ENCODE measurements around the gene CCDC30. TPM values are rescaled to one million over a fixed set of nuclear protein-coding genes. Genes with fewer than 3 reads are reported as not detected.
"Not testable (repeated sequence)": the region's sequence is repeated elsewhere in the genome, so short reads cannot be mapped to it uniquely, and the experiment has no call there.

CCDC30 gene
- total RNA-seq, 1 donor from 2014 or later = 3.0 TPM

DNA sequence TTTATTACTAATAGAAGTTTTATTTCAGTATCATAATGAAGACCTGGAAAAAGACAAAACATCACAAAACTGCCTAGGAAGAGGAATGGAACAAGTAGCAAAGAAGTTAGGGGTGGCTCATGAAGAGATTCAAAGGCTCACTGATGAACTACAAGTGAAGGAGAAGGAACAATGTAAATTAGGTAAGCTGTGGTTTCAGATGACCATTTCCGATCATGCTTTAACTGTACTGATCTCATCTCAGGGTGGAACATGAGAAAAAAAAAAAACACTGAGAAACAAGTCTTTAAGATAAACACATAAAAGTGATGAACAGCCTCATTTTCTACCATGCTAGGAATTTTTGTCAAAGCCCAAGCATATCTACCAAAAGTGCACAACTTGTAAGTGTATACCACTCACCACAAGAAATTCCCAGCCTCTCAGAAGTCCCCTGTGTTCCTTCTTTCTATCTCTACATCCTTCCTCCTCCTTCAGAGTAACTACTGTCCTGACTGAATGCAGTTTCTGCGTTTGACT lies 19.6 kb downstream of the CCDC30 start:
- TF ChIP-seq, protein P1, sequence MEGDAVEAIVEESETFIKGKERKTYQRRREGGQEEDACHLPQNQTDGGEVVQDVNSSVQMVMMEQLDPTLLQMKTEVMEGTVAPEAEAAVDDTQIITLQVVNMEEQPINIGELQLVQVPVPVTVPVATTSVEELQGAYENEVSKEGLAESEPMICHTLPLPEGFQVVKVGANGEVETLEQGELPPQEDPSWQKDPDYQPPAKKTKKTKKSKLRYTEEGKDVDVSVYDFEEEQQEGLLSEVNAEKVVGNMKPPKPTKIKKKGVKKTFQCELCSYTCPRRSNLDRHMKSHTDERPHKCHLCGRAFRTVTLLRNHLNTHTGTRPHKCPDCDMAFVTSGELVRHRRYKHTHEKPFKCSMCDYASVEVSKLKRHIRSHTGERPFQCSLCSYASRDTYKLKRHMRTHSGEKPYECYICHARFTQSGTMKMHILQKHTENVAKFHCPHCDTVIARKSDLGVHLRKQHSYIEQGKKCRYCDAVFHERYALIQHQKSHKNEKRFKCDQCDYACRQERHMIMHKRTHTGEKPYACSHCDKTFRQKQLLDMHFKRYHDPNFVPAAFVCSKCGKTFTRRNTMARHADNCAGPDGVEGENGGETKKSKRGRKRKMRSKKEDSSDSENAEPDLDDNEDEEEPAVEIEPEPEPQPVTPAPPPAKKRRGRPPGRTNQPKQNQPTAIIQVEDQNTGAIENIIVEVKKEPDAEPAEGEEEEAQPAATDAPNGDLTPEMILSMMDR (IDR thresholded peaks at IDR 0.05; ENCODE audit: partially characterized antibody, unreplicated experiment) = no peak
- Mint-ChIP-seq H3K27ac (ENCODE audit: unreplicated experiment) (no peak overlapping the region), H3K36me3 (ENCODE audit: unreplicated experiment) (no peaks in the 10 kb centered on the region), H3K4me3 (ENCODE audit: unreplicated experiment) (no peak overlapping the region), H3K9me3 (ENCODE audit: unreplicated experiment) (peaks cover 5% of the 10 kb centered on the region), H3K4me1 (ENCODE audit: low read depth, unreplicated experiment) (peaks cover 6% of the 10 kb centered on the region), H3K27me3 (ENCODE audit: unreplicated experiment) (peaks cover 1% of the 10 kb centered on the region)
- no peak for DNase-seq

DNA sequence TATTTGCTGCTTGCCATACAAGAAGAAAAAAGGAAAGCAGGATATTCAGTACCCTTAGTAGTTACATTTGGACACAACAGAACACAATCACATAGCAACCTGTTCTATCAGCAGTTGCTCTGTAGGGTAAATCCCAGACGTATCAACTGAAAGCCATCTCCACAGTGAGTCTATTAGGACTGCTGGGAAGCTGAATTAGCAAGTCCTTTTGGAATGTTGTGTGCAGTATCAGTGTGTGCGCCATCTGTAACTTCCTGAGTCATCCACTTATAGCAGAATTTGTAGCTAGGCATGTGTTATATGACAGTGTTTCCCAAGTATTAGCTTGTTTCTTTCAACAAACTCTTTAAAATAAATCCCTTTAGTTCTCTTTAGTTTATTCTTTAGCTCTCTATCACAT lies 21.3 kb downstream of the CCDC30 start:
- no peaks in the 10 kb centered on the region for H3K36me3 Mint-ChIP-seq (ENCODE audit: unreplicated experiment)
- H3K4me3 Mint-ChIP-seq (ENCODE audit: unreplicated experiment) = no peak overlapping the region
- DNase-seq = no peak
- no peak overlapping the region for H3K27ac Mint-ChIP-seq (ENCODE audit: unreplicated experiment)
- TF ChIP-seq, protein P1 (IDR thresholded peaks at IDR 0.05; ENCODE audit: partially characterized antibody, unreplicated experiment) = no peak
- H3K9me3 Mint-ChIP-seq (ENCODE audit: unreplicated experiment) = peaks cover 5% of the 10 kb centered on the region
- H3K4me1 Mint-ChIP-seq (ENCODE audit: low read depth, unreplicated experiment) = peaks cover 6% of the 10 kb centered on the region
- peaks cover 1% of the 10 kb centered on the region for H3K27me3 Mint-ChIP-seq (ENCODE audit: unreplicated experiment)

DNA sequence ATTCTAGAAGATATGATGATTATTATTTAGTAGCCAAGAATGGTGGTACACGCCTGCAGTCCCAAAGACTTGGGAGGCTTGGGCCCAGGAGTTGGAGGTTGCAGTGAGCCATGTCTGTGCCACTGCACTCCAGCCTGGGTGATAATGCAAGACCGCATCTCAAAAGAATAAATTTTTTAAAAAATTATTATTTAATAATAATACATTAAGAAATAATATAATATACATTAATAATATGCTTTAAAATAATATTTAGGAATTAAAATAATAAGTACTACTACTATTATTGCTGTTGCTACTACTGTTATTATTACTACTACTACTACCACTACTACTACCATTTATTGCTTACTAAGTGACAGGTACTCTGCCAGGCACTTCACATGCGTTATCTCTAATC lies 27.2 kb downstream of the CCDC30 start:
- Mint-ChIP-seq H3K4me1 (ENCODE audit: low read depth, unreplicated experiment) (no peaks in the 10 kb centered on the region), H3K36me3 (ENCODE audit: unreplicated experiment) (no peaks in the 10 kb centered on the region), H3K27ac (ENCODE audit: unreplicated experiment) (no peak overlapping the region), H3K27me3 (ENCODE audit: unreplicated experiment) (no peaks in the 10 kb centered on the region), H3K4me3 (ENCODE audit: unreplicated experiment) (no peak overlapping the region), H3K9me3 (ENCODE audit: unreplicated experiment) (no peaks in the 10 kb centered on the region)
- TF ChIP-seq, protein P1 (IDR thresholded peaks at IDR 0.05; ENCODE audit: partially characterized antibody, unreplicated experiment) = no peak
- DNase-seq = no peak

DNA sequence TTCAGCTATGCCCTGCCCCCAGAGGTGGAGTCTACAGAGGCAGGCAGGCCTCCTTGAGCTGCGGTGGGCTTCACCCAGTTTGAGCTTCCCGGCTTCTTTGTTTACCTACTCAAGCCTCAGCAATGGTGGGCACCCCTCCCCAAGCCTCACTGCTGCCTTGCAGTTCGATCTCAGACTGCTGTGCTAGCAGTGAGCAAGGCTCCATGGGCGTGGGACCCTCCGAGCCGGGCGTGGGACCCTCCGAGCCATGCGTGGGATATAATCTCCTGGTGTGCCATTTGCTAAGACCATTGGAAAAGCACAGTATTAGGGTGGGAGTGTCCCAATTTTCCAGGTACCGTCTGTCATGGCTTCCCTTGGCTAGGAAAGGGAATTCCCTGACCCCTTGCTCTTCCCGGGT lies 38.9 kb downstream of the CCDC30 start:
- not testable (repeated sequence) for H3K4me1 Mint-ChIP-seq (ENCODE audit: low read depth, unreplicated experiment)

DNA sequence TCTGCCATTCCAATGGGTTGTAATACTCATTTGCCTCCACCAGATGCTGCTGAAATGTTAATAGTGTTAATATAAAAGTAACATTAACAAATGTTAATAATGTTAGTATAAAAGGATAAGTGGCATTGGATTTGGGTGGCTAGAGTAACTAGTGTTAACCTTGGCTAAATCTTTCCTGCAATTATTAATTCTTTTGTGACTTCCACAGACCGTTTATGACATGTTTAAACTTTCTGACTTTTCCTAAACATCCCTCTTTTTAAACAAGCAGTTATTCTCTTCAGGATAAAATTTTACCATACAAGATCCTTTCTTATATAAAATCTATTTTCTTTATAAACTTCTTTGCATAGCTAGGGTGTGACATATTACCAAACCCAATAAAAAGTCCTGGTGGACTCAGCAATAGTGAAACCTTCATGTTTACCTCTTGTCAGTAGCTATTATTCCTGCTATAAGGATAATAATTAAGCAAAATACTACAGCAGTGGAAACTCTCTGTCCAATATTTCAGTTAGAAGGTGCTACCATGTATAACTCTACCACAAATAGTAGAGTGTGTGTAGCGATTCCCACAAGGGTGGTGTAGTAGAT lies 41.5 kb downstream of the CCDC30 start:
- Mint-ChIP-seq H3K4me3 (ENCODE audit: unreplicated experiment) (no peak overlapping the region), H3K36me3 (ENCODE audit: unreplicated experiment) (peaks cover 21% of the 10 kb centered on the region), H3K27me3 (ENCODE audit: unreplicated experiment) (no peaks in the 10 kb centered on the region), H3K27ac (ENCODE audit: unreplicated experiment) (no peak overlapping the region), H3K9me3 (ENCODE audit: unreplicated experiment) (peaks cover 14% of the 10 kb centered on the region), H3K4me1 (ENCODE audit: low read depth, unreplicated experiment) (no peaks in the 10 kb centered on the region)
- no peak for DNase-seq
- TF ChIP-seq, protein P1 (IDR thresholded peaks at IDR 0.05; ENCODE audit: partially characterized antibody, unreplicated experiment) = no peak

More for the DNA sequence above, 38.9 kb downstream of the CCDC30 start:
- DNase-seq; H3K27ac Mint-ChIP-seq (ENCODE audit: unreplicated experiment); H3K27me3 Mint-ChIP-seq (ENCODE audit: unreplicated experiment); H3K4me3 Mint-ChIP-seq (ENCODE audit: unreplicated experiment): not testable (repeated sequence)
- H3K9me3 Mint-ChIP-seq (ENCODE audit: unreplicated experiment) = peaks cover 14% of the 10 kb centered on the region
- peaks cover 20% of the 10 kb centered on the region for H3K36me3 Mint-ChIP-seq (ENCODE audit: unreplicated experiment)

Measured in glutamatergic neuron (in vitro differentiated cells).